Heart left ventricle (tissue), 13 donors: Measurements from ENCODE around the gene CEACAM5.

Source experiments
- POLR2A ChIP-seq, 2 donors: fragments of 450-650 bp; IDR thresholded peaks; one replicate each; pipeline ENCODE4 v1.6.1; 2017; ENCODE audit warnings: antibody characterized with exemption in 2 of 2, mild to moderate bottlenecking in 2 of 2, moderate library complexity in 2 of 2
- TF ChIP-seq, protein P1 (sequence below), 12 donors: fragments of 200-600 bp; sonication (generic) in 4 of 12; IDR thresholded peaks; one replicate each; pipeline versions ENCODE4 v1.5.0 to v1.8.0; 2018 to 2022; ENCODE audit warnings: antibody characterized with exemption in 12 of 12, mild to moderate bottlenecking in 5 of 12
- donor health status: ischemic (EF 13 %, LVEDD 7.1; RV severe dilation, severe dysfunction).
- donor health status: DM: no; HTN: yes; CAD: no.
- donor health status: DM: no; HTN: no; CAD: no.
- donor health status: ischemic (EF 25% LVEDD 6.9; RV normal size, moderate dysfunction).
- donor health status: ischemic (EF 25% LVEDD 5.7; RV mildly dilated, moderate dysfunction).
- donor health status: ischemic (EF 35%, LVEDD 5.7; RV mildly dilated, moderate dysfunction).
- donor health status: nonischemic (EF 11% LVEDD 7.7; RV severe dilation, severe dysfunction).
- donor health status: DM: yes; HTN: yes; CAD: no.
- donor health status: PGD.
- donor health status: ischemic (EF 29% LVEDD 5.4; RV normal size, mild dysfunction).
- donor health status: nonischemic (EF 23%, LVEDD 6.1; RV moderate dilation, normal function).

DNA sequence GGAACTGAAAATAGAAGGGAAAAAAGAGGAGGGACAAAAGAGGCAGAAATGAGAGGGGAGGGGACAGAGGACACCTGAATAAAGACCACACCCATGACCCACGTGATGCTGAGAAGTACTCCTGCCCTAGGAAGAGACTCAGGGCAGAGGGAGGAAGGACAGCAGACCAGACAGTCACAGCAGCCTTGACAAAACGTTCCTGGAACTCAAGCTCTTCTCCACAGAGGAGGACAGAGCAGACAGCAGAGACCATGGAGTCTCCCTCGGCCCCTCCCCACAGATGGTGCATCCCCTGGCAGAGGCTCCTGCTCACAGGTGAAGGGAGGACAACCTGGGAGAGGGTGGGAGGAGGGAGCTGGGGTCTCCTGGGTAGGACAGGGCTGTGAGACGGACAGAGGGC is at the start of gene CEACAM5:
- TF ChIP-seq, protein P1, sequence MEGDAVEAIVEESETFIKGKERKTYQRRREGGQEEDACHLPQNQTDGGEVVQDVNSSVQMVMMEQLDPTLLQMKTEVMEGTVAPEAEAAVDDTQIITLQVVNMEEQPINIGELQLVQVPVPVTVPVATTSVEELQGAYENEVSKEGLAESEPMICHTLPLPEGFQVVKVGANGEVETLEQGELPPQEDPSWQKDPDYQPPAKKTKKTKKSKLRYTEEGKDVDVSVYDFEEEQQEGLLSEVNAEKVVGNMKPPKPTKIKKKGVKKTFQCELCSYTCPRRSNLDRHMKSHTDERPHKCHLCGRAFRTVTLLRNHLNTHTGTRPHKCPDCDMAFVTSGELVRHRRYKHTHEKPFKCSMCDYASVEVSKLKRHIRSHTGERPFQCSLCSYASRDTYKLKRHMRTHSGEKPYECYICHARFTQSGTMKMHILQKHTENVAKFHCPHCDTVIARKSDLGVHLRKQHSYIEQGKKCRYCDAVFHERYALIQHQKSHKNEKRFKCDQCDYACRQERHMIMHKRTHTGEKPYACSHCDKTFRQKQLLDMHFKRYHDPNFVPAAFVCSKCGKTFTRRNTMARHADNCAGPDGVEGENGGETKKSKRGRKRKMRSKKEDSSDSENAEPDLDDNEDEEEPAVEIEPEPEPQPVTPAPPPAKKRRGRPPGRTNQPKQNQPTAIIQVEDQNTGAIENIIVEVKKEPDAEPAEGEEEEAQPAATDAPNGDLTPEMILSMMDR (IDR thresholded peaks at IDR 0.05) = no peak
- no peak for TF ChIP-seq POLR2A (IDR thresholded peaks at IDR 0.05)
